Smooth muscle cell of the pulmonary artery (primary cell): ENCODE data around the gene NMD3. TPM values are rescaled to one million over a fixed set of nuclear protein-coding genes. Genes with fewer than 3 reads are reported as not detected.

Experiments used
- total RNA-seq: library from RNA; depleted of rRNA; stranded (reverse); fragments of >200 nt; gene quantifications from 2 replicates; pipeline ENCODE4 v1.2.3, GENCODE V29; 2014

The NMD3 gene
- 115 and 181 TPM in 2 replicates for total RNA-seq

DNA sequence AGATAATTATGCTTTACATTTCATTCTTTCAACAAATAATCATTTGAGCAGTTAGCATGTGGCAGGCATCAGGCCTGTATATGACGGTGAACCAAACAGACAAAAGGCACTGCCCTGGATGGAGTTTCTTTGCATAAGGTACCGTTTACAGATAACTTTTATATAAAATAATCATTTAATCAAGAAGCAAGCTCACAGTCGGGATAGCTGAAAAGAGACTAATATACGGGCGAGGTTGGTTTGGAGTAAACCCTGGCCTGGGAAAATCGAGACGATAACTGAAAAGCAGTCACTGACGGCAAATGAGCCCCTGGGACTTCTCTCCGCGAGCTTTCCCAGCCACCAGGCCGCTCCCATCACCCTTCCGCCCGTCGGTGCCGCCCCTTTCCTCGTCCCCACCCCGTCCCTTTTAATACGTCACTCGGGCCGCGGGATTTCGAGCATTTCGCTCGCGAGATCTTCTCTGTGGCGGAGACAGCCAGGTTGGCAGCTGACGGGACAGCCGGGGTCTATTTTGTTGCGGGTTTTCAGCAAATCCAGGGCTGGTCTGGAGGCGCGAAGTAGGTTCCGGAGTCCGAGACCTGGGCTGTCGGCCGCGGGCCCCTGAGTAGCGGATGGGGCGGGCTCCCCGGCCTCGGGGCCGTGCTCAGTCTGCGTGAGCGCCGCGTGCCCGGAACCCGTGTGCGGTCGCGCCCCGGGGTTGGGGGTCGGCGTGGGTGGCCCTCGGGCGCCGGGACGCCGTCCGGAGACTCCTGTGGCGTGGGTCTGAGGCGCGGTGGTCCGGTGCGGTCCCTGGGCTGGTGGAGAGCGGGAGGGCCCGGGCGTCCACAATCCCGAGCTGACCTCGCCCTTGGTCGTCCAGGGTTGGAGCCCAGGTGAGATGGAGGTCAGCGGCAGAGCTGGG, at the start of gene NMD3:
Gene NMD3, plus strand, starts transcription at position 462 of the 904 bp plus-strand sequence. CDS start 703 bp downstream, outside the sequence.

Other genes with a start within 250 kb of the NMD3 start
- 21.2 and 34.3 TPM in 2 replicates for gene B3GALNT1, start 116.0 kb upstream of the NMD3 start, total RNA-seq
- gene SPTSSB, start 150.2 kb downstream of the NMD3 start, total RNA-seq = 0.20 and 0.46 TPM in 2 replicates